K562 (cell line): Measurements from ENCODE around the gene MED13L. TPM values are rescaled to one million over a fixed set of nuclear protein-coding genes. Genes with fewer than 3 reads are reported as not detected.

Source experiments
- ATAC-seq: fragments of 200-7000 bp; cut with Tn5 transposase; 3 replicates; pipeline ENCODE4 v1.9.1; 2020; ENCODE audit warnings: moderate library complexity
- BruUV-seq: library from RNA; stranded (reverse); fragments of 400-500 nt; replicated peaks from 2 replicates; lab custom pipeline; 2021; lab: Mats Ljungman, UMichigan
- CTCF ChIA-PET: fragments of 300-600 bp; formaldehyde crosslinking; extraction: SDS; loops from one replicate; lab custom pipeline; 2021; ENCODE audit warnings: low intra/inter-chr PET ratio; lab: Yijun Ruan, JAX
- POLR2A ChIA-PET: fragments of 300-600, 350-650 bp; sonication (Branson Sonifier 250); formaldehyde crosslinking; extraction: SDS; loops from one replicate; lab custom pipeline; 2021; ENCODE audit warnings: antibody characterized with exemption, inconsistent platforms; lab: Yijun Ruan, JAX
- DNase-seq, 4 experiments: peaks; one replicate each; pipeline versions ENCODE4 v3.0.0 to v3.0.0-alpha.2; 2011 to 2018; ENCODE audit warnings: low spot score in 3 of 4, mixed read lengths in 3 of 4; ENCODE audit errors: extremely low read depth in 1 of 4
- FAIRE-seq: peaks from 2 replicates; lab custom pipeline; 2011; peaks lifted over from hg19 to GRCh38; lab: Jason Lieb, UNC
- H2AFZ ChIP-seq: 2 replicates; pipeline ENCODE4 v1.6.0; 2011; ENCODE audit warnings: low read depth, low read length, control low read depth, inconsistent platforms
- H3K27ac ChIP-seq: fragments of 200-600 bp; 3 replicates; pipeline ENCODE4 v1.8.0; 2011; ENCODE audit warnings: low read depth, mild to moderate bottlenecking, control low read depth, inconsistent platforms, low read length, moderate library complexity, mixed read lengths; ENCODE audit errors: extremely low read depth
- H3K27me3 ChIP-seq, 2 experiments: fragments of 300-600 bp in 1 of 2; 2 replicates in 1 of 2; 3 replicates in 1 of 2; pipeline versions ENCODE4 v1.6.0 to v1.8.0; 2011; ENCODE audit warnings: inconsistent platforms in 2 of 2, low read length in 2 of 2, mild to moderate bottlenecking in 1 of 2, mixed read lengths in 1 of 2, moderate library complexity in 1 of 2; ENCODE audit not compliant: control insufficient read depth in 2 of 2, insufficient read depth in 2 of 2
- H3K36me3 ChIP-seq: fragments of 300-600 bp; 3 replicates; pipeline ENCODE4 v1.8.0; 2011; ENCODE audit warnings: mild to moderate bottlenecking, low read length, inconsistent platforms; ENCODE audit not compliant: control insufficient read depth, insufficient read depth
- H3K4me1 ChIP-seq, 2 experiments: fragments of 200-600 bp in 1 of 2; replicated peaks in 1 of 2; 2 replicates in 1 of 2; 3 replicates in 1 of 2; pipeline versions ENCODE4 v1.5.1 to v1.8.0; 2011; ENCODE audit warnings: inconsistent platforms in 2 of 2, low read length in 2 of 2, mild to moderate bottlenecking in 1 of 2, mixed read lengths in 1 of 2, moderate library complexity in 1 of 2; ENCODE audit not compliant: control insufficient read depth in 2 of 2, insufficient read depth in 2 of 2
- H3K4me2 ChIP-seq: 2 replicates; pipeline ENCODE4 v1.6.1; 2011; ENCODE audit warnings: low read length, control low read depth, inconsistent platforms, mixed read lengths; ENCODE audit not compliant: insufficient read depth
- H3K4me3 ChIP-seq: fragments of 200-600 bp; sonication (generic), shearing (Covaris generic); 2 replicates; pipeline ENCODE4 v1.5.1; 2016; ENCODE audit warnings: control low read depth, inconsistent platforms
- H3K79me2 ChIP-seq: fragments of 200-600 bp; 3 replicates; pipeline ENCODE4 v1.8.0; 2011; ENCODE audit warnings: low read length, inconsistent platforms; ENCODE audit not compliant: control insufficient read depth, insufficient read depth
- H3K9ac ChIP-seq, 2 experiments: 2 replicates each; pipeline versions ENCODE4 v1.6.0 to v1.6.1; 2011; ENCODE audit warnings: low read depth in 2 of 2, low read length in 2 of 2, control low read depth in 1 of 2, inconsistent platforms in 1 of 2, mild to moderate bottlenecking in 1 of 2, mixed read lengths in 1 of 2; ENCODE audit not compliant: insufficient read depth in 1 of 2
- H3K9me1 ChIP-seq: one replicate; pipeline ENCODE4 v1.6.0; 2011; ENCODE audit warnings: inconsistent platforms, mild to moderate bottlenecking, low read length, moderate library complexity; ENCODE audit not compliant: control insufficient read depth, insufficient read depth
- H3K9me3 ChIP-seq: replicated peaks from 2 replicates; pipeline ENCODE4 v1.5.1; 2011; ENCODE audit warnings: low read depth, low read length, inconsistent platforms; ENCODE audit not compliant: control insufficient read depth, insufficient read depth
- H4K20me1 ChIP-seq: replicated peaks from 2 replicates; pipeline ENCODE4 v1.6.1; 2011; ENCODE audit warnings: low read length, inconsistent platforms, mixed read lengths; ENCODE audit not compliant: control insufficient read depth, insufficient read depth
- GMEB1 ChIP-seq: fragments of 250-450 bp; sonication (Bioruptor Pico); IDR thresholded peaks from 2 replicates; pipeline ENCODE4 v1.4.0; 2020; ENCODE audit warnings: mild to moderate bottlenecking
- SAFB2 ChIP-seq: fragments of 200-400 bp; formaldehyde crosslinking; IDR thresholded peaks from 2 replicates; pipeline ENCODE4 v1.6.1; 2018; ENCODE audit warnings: borderline replicate concordance, low read length, low read depth, moderate library complexity; ENCODE audit not compliant: severe bottlenecking
- ZNF79 ChIP-seq: fragments of 250-450 bp; sonication (Bioruptor Pico); IDR thresholded peaks from 2 replicates; pipeline ENCODE4 v1.4.0; 2020; ENCODE audit warnings: low read depth, mild to moderate bottlenecking, moderate library complexity
- whole genome bisulfite sequencing: fragments of 100-300 bp; shearing (Covaris generic); methylation state at CpG from one replicate; pipeline ENCODE4 v1.1.6; 2016; ENCODE audit warnings: low coverage, mixed read lengths; ENCODE audit not compliant: insufficient coverage; ENCODE audit errors: missing lambda C conversion rate; 5-methylcytosine and 5-hydroxymethylcytosine counted together
- in situ Hi-C: fragments of 300-500 bp; cut with MboI; formaldehyde crosslinking; loops from 4 replicates; pipeline ENCODE4 v1.15.0; 2018; ENCODE audit warnings: inconsistent platforms, mixed read lengths
- intact Hi-C: fragments of 100-400 bp; cut with micrococcal nuclease; formaldehyde crosslinking; loops from 2 replicates; pipeline ENCODE4 v1.14.2; 2022
- polyA plus RNA-seq, 8 experiments: library from polyadenylated mRNA; depleted of rRNA in 4 of 8; stranded (reverse) in 5 of 8; unstranded in 3 of 8; fragments of >200 nt; fragmentation: Nextera tagmentation in 2 of 8; fragmentation: Illumina TruSeq in 1 of 8; extraction: Ambion mirVana in 2 of 8; extraction: Trizol in 1 of 8; gene quantifications; 2 replicates each; pipeline versions ENCODE4 v1.2.1 to v1.2.3, GENCODE V29; 2011 to 2014; ENCODE audit warnings: inconsistent platforms in 1 of 8, missing spikeins in 1 of 8
- total RNA-seq, 7 experiments: library from RNA; depleted of rRNA in 6 of 7; stranded (reverse); fragments of >200 nt in 6 of 7; fragmentation: Illumina TruSeq in 2 of 7; extraction: Trizol in 2 of 7; gene quantifications; 2 replicates each; pipeline versions ENCODE4 v1.2.1 to v1.2.3, GENCODE V29; 2011 to 2021; ENCODE audit warnings: low replicate concordance in 1 of 7
- TF ChIP-seq, protein P1 (sequence below): fragments of 450-650 bp; IDR thresholded peaks from 2 replicates; pipeline ENCODE4 v1.6.1; 2014; ENCODE audit warnings: low read depth, mild to moderate bottlenecking, moderate library complexity, borderline replicate concordance

The MED13L gene
- total and polyA plus RNA-seq, 9 of the 15 experiments (the other 6 are each of a cell fraction or from before 2014, with no cell fraction given), result 13.4 to 90.3 (median 36.9) TPM

GRCh38 chr12:116226026-116226425 lies 51.5 kb downstream of the MED13L start:
- Histone ChIP-seq H3K9ac (no peak overlapping the region), H3K79me2 (peaks cover 89% of the 10 kb centered on the region), H4K20me1 (no peaks in the 10 kb centered on the region), H3K4me2 (no peak overlapping the region), H3K9me3 (no peaks in the 10 kb centered on the region), H3K27ac (no peak overlapping the region), H3K27me3 (no peaks in the 10 kb centered on the region), H2AFZ (no peak overlapping the region), H3K36me3 (peaks cover 17% of the 10 kb centered on the region; the same call in 2 of the 3 replicates), H3K4me1 (no peaks in the 10 kb centered on the region; a peak in 1 of 5 replicates), H3K4me3 (no peak overlapping the region), H3K9me1 (no peaks in the 10 kb centered on the region)
- TF ChIP-seq ZNF79 (CRISPR knock-in tag) (no peak), SAFB2 (no peak), GMEB1 (CRISPR knock-in tag) (no peak)
- TF ChIP-seq, protein P1, sequence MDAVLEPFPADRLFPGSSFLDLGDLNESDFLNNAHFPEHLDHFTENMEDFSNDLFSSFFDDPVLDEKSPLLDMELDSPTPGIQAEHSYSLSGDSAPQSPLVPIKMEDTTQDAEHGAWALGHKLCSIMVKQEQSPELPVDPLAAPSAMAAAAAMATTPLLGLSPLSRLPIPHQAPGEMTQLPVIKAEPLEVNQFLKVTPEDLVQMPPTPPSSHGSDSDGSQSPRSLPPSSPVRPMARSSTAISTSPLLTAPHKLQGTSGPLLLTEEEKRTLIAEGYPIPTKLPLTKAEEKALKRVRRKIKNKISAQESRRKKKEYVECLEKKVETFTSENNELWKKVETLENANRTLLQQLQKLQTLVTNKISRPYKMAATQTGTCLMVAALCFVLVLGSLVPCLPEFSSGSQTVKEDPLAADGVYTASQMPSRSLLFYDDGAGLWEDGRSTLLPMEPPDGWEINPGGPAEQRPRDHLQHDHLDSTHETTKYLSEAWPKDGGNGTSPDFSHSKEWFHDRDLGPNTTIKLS, result no peak
- no peak for ATAC-seq
- intact Hi-C loops (no loop called here), in situ Hi-C loops (no loop called here)
- BruUV-seq, result no TSS peak
- WGBS, result 94% methylated on average over 2 of the region's 2 CpGs
- ChIA-PET CTCF (interaction anchor here (0.7 kb wide), 1 partner anchor 225 kb away, joined by 5 read pairs; no protein-coding TSS in a partner anchor), POLR2A (interaction anchor here (0.8 to 2.4 kb wide), 4 partner anchors 10 to 224 kb away, joined by 3 to 8 read pairs (median 3); no protein-coding TSS in a partner anchor)
- FAIRE-seq, result no peak
- DNase-seq, result no peak
